Astrocyte (in vitro differentiated cells and primary cell): ENCODE data around the gene POMT2.

ENCODE experiments used
- EZH2 ChIP-seq: IDR thresholded peaks from 2 replicates; pipeline ENCODE4 v1.6.1; 2012; ENCODE audit warnings: mild to moderate bottlenecking, low read length, inconsistent platforms; ENCODE audit not compliant: insufficient read depth
- TF ChIP-seq, protein P1 (sequence below): IDR thresholded peaks from 2 replicates; pipeline ENCODE4 v1.5.1; 2011; ENCODE audit warnings: low read depth, mild to moderate bottlenecking, inconsistent platforms, low read length, moderate library complexity; ENCODE audit not compliant: insufficient read depth

DNA sequence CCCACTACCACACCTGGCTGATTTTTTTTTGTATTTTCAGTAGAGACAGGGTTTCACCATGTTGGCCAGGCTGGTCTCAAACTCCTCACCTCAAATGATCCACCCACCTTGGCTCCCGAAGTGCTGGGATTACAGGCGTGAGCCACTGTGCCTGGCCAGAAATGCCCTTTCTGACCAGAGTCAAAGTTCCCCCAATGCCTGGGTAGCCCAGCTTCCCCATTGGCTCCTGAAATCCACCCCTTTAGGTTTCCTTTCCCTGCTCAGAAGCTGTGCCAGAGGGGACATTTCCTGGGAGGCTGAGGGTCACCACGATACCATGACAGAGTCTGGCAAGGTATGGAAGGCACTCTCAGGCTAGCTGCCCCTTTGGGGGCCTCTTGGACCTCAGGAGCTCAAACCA lies 3.6 kb upstream of the POMT2 start:
- no peak for TF ChIP-seq EZH2
- TF ChIP-seq, protein P1, sequence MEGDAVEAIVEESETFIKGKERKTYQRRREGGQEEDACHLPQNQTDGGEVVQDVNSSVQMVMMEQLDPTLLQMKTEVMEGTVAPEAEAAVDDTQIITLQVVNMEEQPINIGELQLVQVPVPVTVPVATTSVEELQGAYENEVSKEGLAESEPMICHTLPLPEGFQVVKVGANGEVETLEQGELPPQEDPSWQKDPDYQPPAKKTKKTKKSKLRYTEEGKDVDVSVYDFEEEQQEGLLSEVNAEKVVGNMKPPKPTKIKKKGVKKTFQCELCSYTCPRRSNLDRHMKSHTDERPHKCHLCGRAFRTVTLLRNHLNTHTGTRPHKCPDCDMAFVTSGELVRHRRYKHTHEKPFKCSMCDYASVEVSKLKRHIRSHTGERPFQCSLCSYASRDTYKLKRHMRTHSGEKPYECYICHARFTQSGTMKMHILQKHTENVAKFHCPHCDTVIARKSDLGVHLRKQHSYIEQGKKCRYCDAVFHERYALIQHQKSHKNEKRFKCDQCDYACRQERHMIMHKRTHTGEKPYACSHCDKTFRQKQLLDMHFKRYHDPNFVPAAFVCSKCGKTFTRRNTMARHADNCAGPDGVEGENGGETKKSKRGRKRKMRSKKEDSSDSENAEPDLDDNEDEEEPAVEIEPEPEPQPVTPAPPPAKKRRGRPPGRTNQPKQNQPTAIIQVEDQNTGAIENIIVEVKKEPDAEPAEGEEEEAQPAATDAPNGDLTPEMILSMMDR, result no peak
